ENCODE results near the gene CNTNAP2.

DNA sequence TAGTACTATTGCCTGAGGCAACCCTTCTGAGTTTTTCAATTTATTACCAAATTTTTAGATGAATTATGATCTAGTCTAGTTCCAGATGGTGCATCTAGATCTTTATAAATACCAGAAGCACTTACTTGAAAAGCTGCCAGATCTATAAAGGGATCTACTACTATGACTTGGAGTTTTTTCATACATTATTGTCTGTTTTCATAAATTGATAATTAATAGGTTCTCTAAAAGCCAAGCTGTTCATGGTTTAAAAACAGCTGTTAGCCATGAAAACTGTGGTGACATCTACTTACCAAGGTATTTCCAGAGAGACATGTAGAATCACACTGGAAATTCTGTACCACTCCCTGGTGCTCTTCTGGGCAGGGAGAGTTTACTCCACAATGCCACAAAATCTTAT lies 1687.4 kb downstream of the CNTNAP2 start:
- TF ChIP-seq, protein P1, sequence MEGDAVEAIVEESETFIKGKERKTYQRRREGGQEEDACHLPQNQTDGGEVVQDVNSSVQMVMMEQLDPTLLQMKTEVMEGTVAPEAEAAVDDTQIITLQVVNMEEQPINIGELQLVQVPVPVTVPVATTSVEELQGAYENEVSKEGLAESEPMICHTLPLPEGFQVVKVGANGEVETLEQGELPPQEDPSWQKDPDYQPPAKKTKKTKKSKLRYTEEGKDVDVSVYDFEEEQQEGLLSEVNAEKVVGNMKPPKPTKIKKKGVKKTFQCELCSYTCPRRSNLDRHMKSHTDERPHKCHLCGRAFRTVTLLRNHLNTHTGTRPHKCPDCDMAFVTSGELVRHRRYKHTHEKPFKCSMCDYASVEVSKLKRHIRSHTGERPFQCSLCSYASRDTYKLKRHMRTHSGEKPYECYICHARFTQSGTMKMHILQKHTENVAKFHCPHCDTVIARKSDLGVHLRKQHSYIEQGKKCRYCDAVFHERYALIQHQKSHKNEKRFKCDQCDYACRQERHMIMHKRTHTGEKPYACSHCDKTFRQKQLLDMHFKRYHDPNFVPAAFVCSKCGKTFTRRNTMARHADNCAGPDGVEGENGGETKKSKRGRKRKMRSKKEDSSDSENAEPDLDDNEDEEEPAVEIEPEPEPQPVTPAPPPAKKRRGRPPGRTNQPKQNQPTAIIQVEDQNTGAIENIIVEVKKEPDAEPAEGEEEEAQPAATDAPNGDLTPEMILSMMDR (IDR thresholded peaks at IDR 0.05; ENCODE audit: insufficient read depth, low read length, poor library complexity, severe bottlenecking), result no peak
- TF ChIP-seq EZH2phosphoT487 (conservative IDR thresholded peaks at IDR 0.05; ENCODE audit: low read length), result no peak
